ENCODE results near the gene AP1G2. TPM values are rescaled to one million over a fixed set of nuclear protein-coding genes. Genes with fewer than 3 reads are reported as not detected.
A peak's percentile ranks its signal among the peaks of the same experiment; 100 is the strongest.

AP1G2 gene
- total and polyA plus RNA-seq, 2 of the 13 experiments (the other 11 are each of a cell fraction or from before 2014, with no cell fraction given) = 96.9 to 611 TPM

DNA sequence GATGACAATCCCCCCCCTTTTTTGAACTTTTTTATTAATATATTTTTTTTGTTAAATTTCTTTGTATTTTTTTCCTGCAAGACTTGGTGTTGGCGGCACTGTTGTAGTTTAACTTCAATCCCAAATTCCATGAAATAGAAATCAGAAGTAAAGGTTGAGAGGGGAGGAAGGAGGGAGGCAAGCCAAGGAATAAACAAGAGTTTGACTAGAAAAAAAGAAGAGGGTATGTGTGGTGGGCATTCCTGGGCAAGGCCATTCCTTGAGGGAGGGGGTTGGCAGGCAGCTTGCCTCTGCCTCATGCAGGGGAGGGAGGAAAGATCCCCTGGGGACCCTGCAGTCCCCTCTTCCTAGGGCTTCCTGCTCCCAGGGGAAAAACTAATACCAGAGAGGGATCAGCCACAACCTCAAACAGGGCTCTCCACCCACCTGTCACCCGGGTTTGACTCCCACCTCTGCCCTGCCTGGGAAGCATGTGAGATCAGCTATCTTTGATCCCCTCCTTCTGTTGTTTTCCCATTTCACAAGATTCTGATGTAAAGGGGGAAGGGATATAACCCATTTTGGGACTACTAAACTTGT is 519 bp upstream of the AP1G2 start (continued):
- TF ChIP-seq GATAD2A (CRISPR knock-in tag; IDR thresholded peaks at IDR 0.05) (no peak), ZNF431 (CRISPR knock-in tag; IDR thresholded peaks at IDR 0.05; ENCODE audit: borderline replicate concordance, low read depth) (no peak), ZNF430 (CRISPR knock-in tag; IDR thresholded peaks at IDR 0.05) (no peak), ZNF235 (CRISPR knock-in tag; IDR thresholded peaks at IDR 0.05; ENCODE audit: borderline replicate concordance) (no peak), TCF7 (IDR thresholded peaks at IDR 0.05; ENCODE audit: low read depth) (no peak), TOE1 (CRISPR knock-in tag; IDR thresholded peaks at IDR 0.05) (no peak), AGO1 (IDR thresholded peaks at IDR 0.05; ENCODE audit: low read depth, low read length, poor library complexity, severe bottlenecking) (no peak), SALL1 (CRISPR knock-in tag; IDR thresholded peaks at IDR 0.05) (0 out of 2 replicates have a peak, but pooled peaks have one; percentile 17), ZFAT (CRISPR knock-in tag; conservative IDR thresholded peaks at IDR 0.05) (no peak), DPF2 (CRISPR knock-in tag; IDR thresholded peaks at IDR 0.05; ENCODE audit: borderline replicate concordance, low read depth) (0 out of 2 replicates have a peak, but pooled peaks have one; percentile 12), ZNF563 (CRISPR knock-in tag; IDR thresholded peaks at IDR 0.05) (no peak), ZNF614 (CRISPR knock-in tag; IDR thresholded peaks at IDR 0.05; ENCODE audit: borderline replicate concordance) (no peak), ZNF550 (CRISPR knock-in tag; IDR thresholded peaks at IDR 0.05; ENCODE audit: borderline replicate concordance) (no peak), CHD4 (IDR thresholded peaks at IDR 0.05; ENCODE audit: borderline replicate concordance, low read length) (no peak), ZNF782 (CRISPR knock-in tag; IDR thresholded peaks at IDR 0.05; ENCODE audit: borderline replicate concordance) (no peak), WIZ (CRISPR knock-in tag; IDR thresholded peaks at IDR 0.05) (peak; percentile 52; the same call in 1 of the 2 replicates), RELA (CRISPR knock-in tag; IDR thresholded peaks at IDR 0.05) (no peak), RBM39 (IDR thresholded peaks at IDR 0.05; ENCODE audit: low read depth, low read length, poor library complexity, severe bottlenecking) (no peak)
- TF ChIP-seq, protein P1, sequence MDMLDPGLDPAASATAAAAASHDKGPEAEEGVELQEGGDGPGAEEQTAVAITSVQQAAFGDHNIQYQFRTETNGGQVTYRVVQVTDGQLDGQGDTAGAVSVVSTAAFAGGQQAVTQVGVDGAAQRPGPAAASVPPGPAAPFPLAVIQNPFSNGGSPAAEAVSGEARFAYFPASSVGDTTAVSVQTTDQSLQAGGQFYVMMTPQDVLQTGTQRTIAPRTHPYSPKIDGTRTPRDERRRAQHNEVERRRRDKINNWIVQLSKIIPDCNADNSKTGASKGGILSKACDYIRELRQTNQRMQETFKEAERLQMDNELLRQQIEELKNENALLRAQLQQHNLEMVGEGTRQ (IDR thresholded peaks at IDR 0.05; ENCODE audit: low read depth, low read length) = no peak
- TF ChIP-seq, protein P1 (CRISPR knock-in tag; IDR thresholded peaks at IDR 0.05; ENCODE audit: borderline replicate concordance) = no peak
- TF ChIP-seq, protein P2, sequence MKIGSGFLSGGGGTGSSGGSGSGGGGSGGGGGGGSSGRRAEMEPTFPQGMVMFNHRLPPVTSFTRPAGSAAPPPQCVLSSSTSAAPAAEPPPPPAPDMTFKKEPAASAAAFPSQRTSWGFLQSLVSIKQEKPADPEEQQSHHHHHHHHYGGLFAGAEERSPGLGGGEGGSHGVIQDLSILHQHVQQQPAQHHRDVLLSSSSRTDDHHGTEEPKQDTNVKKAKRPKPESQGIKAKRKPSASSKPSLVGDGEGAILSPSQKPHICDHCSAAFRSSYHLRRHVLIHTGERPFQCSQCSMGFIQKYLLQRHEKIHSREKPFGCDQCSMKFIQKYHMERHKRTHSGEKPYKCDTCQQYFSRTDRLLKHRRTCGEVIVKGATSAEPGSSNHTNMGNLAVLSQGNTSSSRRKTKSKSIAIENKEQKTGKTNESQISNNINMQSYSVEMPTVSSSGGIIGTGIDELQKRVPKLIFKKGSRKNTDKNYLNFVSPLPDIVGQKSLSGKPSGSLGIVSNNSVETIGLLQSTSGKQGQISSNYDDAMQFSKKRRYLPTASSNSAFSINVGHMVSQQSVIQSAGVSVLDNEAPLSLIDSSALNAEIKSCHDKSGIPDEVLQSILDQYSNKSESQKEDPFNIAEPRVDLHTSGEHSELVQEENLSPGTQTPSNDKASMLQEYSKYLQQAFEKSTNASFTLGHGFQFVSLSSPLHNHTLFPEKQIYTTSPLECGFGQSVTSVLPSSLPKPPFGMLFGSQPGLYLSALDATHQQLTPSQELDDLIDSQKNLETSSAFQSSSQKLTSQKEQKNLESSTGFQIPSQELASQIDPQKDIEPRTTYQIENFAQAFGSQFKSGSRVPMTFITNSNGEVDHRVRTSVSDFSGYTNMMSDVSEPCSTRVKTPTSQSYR (CRISPR knock-in tag; IDR thresholded peaks at IDR 0.05; ENCODE audit: borderline replicate concordance) = 0 out of 2 replicates have a peak, but pooled peaks have one; percentile 28
- TF ChIP-seq, protein P3, sequence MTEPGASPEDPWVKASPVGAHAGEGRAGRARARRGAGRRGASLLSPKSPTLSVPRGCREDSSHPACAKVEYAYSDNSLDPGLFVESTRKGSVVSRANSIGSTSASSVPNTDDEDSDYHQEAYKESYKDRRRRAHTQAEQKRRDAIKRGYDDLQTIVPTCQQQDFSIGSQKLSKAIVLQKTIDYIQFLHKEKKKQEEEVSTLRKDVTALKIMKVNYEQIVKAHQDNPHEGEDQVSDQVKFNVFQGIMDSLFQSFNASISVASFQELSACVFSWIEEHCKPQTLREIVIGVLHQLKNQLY (CRISPR knock-in tag; IDR thresholded peaks at IDR 0.05) = no peak
- TF ChIP-seq, protein P4, sequence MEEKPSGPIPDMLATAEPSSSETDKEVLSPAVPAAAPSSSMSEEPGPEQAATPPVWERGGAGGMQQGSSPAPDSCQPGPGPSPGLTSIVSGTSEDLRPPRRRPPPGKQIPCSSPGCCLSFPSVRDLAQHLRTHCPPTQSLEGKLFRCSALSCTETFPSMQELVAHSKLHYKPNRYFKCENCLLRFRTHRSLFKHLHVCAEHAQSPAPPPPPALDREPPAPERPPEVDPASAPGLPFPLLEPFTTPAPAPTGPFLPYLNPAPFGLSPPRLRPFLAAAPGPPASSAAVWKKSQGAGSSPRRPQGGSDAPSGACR (CRISPR knock-in tag; IDR thresholded peaks at IDR 0.05) = peak; percentile 18; the same call in 1 of the 2 replicates
- TF ChIP-seq, protein P5, sequence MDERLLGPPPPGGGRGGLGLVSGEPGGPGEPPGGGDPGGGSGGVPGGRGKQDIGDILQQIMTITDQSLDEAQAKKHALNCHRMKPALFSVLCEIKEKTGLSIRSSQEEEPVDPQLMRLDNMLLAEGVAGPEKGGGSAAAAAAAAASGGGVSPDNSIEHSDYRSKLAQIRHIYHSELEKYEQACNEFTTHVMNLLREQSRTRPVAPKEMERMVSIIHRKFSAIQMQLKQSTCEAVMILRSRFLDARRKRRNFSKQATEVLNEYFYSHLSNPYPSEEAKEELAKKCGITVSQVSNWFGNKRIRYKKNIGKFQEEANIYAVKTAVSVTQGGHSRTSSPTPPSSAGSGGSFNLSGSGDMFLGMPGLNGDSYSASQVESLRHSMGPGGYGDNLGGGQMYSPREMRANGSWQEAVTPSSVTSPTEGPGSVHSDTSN (CRISPR knock-in tag; IDR thresholded peaks at IDR 0.05) = no peak
